Posterior cingulate gyrus (tissue), 11 donors: ENCODE results near the gene AMIGO2.

Experiments
- DNase-seq, 10 donors: peaks; one replicate each; pipeline versions ENCODE4 v3.0.0 to v3.0.0-alpha.2; 2020 to 2021; ENCODE audit warnings: mixed read lengths in 3 of 10
- intact Hi-C: fragments of 100-400 bp; cut with DNase I; formaldehyde crosslinking; loops from one replicate; pipeline ENCODE4 v1.15.1; 2023

AMIGO2 gene

GRCh38 chr12:47099610-47100009 is 19.9 kb upstream of the AMIGO2 start:
- intact Hi-C loops: no loop called here
- DNase-seq: no peak

GRCh38 chr12:47098099-47098498 is 18.3 kb upstream of the AMIGO2 start:
- DNase-seq: no peak
- intact Hi-C loops: no loop called here

- DNase-seq: no peak
- intact Hi-C loops: no loop called here
Measured at GRCh38 chr12:47097276-47097896, 17.6 kb upstream of the AMIGO2 start.

GRCh38 chr12:47095446-47096236 is 15.9 kb upstream of the AMIGO2 start:
- DNase-seq: no peak
- intact Hi-C loops: no loop called here

- intact Hi-C loops: no loop called here
- DNase-seq: peak in 1 of 10 donors; percentile 70
Measured at GRCh38 chr12:47094804-47095203, 15.0 kb upstream of the AMIGO2 start.

DNA sequence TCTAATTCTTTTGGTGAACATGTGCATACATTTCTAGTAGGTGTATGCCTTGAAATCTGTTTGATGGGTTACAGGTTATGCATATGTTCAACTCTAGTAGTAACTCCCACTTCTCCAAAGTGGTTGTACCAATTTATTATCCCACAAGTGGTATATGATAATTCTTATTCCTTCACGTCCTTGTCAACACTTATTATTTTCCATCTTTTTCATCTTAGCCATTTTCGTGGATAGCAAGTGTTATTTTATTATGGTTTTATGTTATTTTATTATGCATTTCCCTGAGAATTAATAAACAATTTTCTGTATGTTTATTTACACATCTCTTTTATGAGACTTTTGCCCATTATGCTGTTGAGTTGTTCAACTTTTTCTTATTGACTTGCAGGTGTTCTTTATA is 11.2 kb upstream of the AMIGO2 start:
- no peak for DNase-seq

DNA sequence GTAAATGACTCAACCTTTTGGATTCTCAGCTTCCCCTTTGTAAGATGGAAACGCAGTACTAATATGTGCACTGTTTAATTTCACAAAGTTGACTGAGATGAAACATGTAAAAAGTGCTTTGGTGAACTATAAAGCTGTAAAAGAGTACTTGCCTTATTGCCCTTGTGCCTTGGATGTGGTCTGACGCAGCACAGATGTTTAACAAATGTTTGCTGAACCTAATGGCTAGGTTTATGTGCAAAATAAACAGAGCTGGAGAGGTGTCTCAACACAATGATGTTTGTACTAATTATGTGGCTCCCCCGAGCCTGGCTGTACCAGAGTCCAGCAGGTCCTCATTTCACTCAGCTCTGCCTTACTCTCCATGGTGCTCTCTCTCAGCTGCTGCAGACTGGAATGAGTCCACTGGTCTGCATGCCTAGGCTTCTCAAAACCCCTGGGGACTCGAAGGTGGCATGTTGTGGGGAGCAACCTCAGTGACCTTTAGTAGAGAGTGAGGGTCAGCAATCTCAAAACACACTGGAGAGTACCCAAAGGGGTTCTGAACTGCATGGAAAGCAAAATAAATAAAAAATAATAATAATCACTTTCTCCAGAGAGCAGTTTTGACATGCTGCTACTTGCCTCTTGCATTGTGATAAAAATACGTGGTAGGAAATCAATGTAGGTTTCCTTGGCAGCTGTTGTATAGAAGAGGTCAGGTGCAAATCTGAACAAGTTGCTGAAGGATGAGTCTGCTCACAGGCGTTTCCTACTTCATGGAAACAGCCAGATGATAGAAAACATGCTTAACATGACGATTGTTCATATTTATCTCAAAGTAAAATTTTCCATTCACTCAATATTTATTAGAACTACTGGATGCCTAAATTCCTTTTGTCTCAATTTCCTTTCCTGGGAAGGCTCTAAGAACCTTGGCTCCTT is 8.5 kb upstream of the AMIGO2 start:
- intact Hi-C loops: no loop called here

More for the DNA sequence above, 11.2 kb upstream of the AMIGO2 start:
- intact Hi-C loops: no loop called here

DNA sequence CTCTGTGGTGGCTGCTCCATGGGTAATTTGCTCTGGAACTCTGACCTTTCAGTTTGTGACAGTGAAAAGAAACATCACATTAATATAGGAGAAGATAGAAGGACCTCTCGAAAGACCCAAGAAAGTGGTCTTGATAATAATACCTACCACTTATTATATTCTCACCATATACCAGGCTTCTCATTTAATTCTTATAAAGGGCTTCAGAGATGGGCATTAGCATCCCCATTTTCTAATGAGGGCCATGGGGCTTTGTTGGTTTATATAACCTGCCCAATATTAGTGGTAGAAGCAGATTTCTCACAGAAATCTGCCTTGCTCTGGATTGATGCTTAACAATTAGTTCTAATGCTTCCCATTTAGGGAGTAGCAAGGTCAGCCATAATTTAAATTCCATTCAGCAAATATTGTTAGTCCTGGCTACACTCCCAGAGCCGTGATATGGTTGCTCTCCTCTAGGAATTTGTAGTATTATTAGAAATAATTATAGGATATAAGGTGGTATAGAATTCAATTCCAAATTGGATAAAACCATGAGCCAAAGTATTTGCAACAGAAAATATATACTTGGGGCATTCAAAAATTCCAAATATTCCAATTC is 7.4 kb upstream of the AMIGO2 start:
- DNase-seq: no peak

More for the DNA sequence above, 8.5 kb upstream of the AMIGO2 start:
- no peak for DNase-seq

GRCh38 chr12:47085815-47086252 is 6.1 kb upstream of the AMIGO2 start:
- no peak for DNase-seq
- intact Hi-C loops: no loop called here

More for the DNA sequence above, 7.4 kb upstream of the AMIGO2 start:
- intact Hi-C loops: no loop called here

DNA sequence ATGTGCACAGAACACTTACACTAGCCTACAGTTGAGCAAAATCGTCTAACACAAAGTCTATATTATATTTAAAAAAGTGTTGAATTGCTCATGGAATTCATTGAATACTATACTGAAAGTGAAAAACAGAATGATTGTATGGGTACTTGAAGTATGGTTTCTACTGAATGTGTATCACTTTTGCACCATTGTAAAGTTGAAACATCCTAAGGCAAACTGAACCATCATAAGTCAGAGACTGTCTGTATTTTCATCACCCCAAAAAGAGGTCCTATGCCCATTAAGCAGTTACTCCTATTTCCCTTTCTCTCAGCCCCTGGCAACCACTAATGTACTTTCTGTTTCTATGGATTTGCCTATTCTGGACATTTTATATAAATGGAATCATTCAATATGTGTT is 4.4 kb upstream of the AMIGO2 start:
- intact Hi-C loops: no loop called here

DNA sequence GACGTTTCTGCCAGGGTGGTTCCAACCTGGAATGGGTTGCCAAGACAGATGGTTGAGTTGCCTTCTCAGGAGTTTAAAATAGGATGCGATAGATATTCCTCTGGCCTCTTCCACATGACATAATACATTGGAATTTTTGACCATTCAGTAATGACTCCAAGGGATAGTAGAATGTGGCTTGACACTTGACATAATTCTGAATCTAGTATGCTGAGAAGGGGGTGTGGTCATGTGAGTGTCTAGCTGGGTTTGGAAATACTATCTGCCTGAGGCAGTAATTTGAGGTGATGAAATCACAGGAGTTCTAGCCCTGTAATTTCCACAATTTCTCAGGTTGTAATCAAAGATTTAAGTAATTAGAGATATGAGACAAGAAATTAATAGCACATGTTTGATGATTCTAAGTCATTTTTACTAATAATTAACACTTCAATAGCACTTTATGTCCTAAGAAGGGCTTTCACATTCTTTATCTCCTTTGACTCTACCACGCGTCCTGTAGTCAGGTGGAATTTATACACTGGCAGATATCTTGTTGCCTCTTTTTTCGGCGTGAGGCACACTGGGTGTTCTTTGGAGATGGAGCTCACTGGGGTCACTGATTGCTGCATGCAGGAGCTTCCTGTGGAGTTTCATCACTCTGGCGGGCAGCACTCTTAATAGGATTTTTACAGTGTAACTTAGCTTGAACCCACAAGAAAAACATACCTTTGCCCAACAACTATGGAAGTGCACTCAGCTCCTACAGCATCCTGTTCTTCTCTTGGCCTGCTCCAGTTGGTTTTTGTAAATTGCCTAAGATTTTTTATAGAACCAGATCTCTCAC is 3.2 kb upstream of the AMIGO2 start:
- intact Hi-C loops: no loop called here
- DNase-seq: no peak

More for the DNA sequence above, 4.4 kb upstream of the AMIGO2 start:
- DNase-seq: no peak

GRCh38 chr12:47082283-47082682 is 2.5 kb upstream of the AMIGO2 start:
- intact Hi-C loops: no loop called here
- DNase-seq: no peak

GRCh38 chr12:47080725-47081502 is 1.2 kb upstream of the AMIGO2 start:
- peak in 6 of 10 donors; percentile 14 to 86 (median 46) for DNase-seq
- intact Hi-C loops: no loop called here

DNA sequence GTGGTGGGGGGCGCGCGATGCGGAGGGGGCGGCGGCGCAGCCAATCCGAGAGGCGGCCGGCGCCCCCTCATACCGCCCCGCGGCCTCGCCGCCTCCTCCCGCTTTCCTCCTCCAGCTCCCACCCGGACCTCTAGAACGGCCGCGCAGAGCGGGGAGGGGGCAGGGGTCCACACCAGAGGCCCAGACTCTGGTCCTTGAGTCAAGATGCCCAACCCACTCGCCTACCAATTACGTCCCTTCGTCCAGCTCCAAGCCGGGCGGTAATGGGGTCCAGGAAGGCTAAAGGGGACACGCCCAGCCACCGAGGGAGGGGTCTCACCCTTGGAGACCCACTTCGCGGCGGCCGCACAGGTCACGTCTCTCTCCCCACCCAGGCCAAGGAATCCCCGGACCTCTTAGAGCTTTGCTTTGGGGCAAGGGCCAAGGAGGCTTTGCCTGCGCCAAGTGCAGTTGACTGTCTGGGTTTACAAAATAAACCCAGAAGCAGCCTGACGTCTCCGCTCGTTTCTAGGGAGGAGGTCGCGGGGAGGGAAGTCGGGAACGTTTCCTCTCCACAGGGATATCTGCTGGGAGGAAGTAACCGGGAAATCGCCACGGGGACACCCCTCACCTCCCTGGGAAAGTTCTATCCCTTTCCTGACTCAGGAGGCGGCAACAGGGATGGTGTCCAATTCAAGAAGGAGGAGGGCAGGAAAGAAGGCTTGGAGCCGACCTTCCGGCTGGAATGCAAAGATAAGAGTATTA is 394 bp upstream of the AMIGO2 start:
- intact Hi-C loops: no loop called here
- peak in 7 of 10 donors; percentile 11 to 82 (median 27) for DNase-seq

DNA sequence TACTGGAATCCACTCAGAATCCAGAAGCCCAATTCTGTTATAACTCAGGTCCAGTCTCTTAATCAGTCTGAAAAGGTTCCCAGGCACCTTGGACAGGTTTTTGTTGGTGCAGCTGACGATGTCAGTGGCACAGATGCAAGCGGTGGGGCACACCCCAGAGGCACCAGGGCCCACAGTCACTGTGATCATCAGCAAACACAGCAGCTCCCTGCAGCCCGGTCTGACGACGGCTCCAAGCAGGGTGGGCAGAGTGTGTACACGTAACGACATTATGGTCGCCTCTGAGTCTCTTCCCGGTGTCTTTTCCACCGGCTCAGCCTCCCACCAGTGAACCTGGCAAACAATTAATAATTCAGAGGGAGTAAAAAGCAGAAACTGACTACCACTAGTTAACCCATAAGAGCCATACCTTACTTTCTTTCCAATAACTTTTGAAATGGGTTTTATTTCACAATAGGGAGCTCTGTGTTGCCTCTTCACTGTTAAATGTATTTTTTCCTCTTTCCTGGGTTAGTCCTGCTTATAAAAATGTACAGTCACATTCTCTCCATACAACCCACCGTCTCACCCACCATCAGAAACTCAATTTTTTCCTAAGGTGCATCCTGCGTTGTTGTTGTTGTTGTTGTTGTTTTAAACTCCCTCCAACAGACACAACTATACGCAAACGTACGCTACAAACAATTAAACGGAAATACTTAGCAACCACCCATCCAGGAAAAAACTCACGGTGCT is 859 bp downstream of the AMIGO2 start:
- intact Hi-C loops: no loop called here
- DNase-seq: peak in 2 of 10 donors; percentile 76 to 81

DNA sequence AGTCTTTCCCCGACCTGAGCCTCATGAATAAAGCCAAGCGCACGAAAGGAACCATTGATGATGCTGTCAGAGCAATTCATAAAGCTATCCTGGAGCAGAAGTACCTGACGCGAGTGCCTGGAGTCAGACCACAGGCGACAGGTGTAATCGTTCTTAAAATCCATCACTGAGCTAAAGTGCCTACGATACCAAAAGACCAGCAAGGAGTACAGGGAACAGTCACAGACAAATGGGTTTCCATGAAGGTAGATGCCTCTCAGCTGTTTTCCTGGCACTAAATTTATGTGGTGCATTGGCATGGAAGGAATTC is 1.7 kb downstream of the AMIGO2 start:
- intact Hi-C loops: no loop called here
- no peak for DNase-seq

- no peak for DNase-seq
- intact Hi-C loops: no loop called here
Measured at GRCh38 chr12:47077206-47078085, 2.3 kb downstream of the AMIGO2 start.
